GM12875 (cell line): ENCODE measurements around the gene TYMP.
A peak's percentile ranks its signal among the peaks of the same experiment; 100 is the strongest.

Experiments used
- H3K4me3 ChIP-seq: one replicate; pipeline ENCODE4 v1.5.1; 2011; ENCODE audit warnings: low read depth, low read length, control low read depth
- CTCF ChIP-seq: IDR thresholded peaks from 2 replicates; pipeline ENCODE4 v1.5.1; 2011; ENCODE audit warnings: low read depth, mild to moderate bottlenecking, control low read depth, inconsistent platforms, low read length, moderate library complexity, borderline replicate concordance; ENCODE audit not compliant: insufficient read depth

TYMP gene

GRCh38 chr22:50529897-50530579, at the start of gene TYMP:
TYMP (minus strand) TSS chr22:50530012; CDS start chr22:50529709, 303 bp downstream.
- no peak for TF ChIP-seq CTCF
- peak within 1 kb of the TSS; percentile 82 for H3K4me3 ChIP-seq

- H3K4me3 ChIP-seq: no peak overlapping the region
- TF ChIP-seq CTCF: no peak
Measured at GRCh38 chr22:50578776-50579310, 49.0 kb upstream of the TYMP start.

GRCh38 chr22:50577987-50578775, 48.4 kb upstream of the TYMP start, which contains the start of gene CPT1B:
CPT1B (minus strand) TSS chr22:50578427; CDS start chr22:50577915, 512 bp downstream.
- TF ChIP-seq CTCF: no peak
- H3K4me3 ChIP-seq: no peak within 1 kb of the TSS

GRCh38 chr22:50577697-50577986, 47.8 kb upstream of the TYMP start:
- no peak overlapping the region for H3K4me3 ChIP-seq
- TF ChIP-seq CTCF: no peak

DNA sequence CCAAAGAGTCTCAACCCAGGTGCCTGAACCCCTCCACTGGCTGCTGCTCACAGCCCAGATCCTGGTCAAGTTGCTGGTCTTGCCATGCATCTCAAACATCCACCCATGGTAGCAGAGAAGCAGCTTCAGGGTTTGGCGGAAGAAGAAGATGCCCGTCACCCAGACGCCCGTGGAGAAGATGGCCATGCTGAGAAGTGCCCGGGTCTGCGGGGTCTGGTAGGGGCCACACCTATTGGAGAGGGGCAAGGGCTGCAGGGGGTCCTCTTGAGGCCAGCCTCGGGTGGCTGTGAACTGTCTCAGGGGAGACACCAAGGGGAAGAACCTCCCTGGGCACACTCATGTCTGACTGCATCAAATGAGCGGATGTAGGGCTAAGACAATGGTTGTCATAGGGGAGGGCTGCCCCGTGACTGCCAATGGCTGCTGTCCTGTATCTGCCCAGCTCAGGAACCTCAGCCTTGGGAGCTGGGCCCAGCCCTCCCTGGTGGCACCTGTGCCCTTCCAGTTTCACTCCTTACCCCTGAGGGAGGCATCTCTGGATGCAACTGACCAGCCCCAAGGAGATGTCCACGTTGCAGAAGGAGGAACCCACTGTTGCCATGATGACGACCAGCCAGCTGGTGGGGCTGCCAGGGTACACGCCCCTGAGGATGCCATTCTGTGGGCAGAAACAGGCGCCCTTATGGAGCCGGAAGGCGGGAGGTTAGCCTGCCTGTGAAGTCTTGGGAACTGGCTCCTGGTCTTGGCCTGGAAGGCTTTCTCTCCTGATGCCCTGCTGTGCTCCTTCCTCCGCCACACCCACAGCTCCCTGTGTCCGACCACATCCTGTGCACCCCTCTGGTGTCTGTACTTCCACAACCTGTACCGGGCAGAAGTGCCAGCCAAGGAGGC, 47.2 kb upstream of the TYMP start:
- H3K4me3 ChIP-seq: no peak overlapping the region
- no peak for TF ChIP-seq CTCF

DNA sequence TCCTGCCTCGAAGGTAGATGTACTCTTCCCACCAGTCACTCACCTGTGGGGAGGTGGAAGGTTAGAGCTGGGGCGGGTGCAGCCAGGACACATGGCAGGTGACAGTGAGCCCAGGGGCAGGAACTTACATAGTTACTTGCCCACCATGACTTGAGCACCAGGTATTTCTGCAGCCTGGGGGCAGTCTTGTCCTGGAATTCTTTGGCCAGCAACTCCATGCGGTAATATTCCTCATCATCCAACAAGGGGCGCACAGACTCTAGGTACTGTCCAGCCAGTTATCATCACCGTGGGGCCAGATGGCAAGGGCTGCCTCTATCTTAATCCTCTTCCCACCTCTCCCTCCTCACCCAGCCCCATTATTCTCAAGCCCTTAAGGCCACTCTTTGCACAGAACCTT, 46.3 kb upstream of the TYMP start:
- no peak overlapping the region for H3K4me3 ChIP-seq
- no peak for TF ChIP-seq CTCF
